Transverse colon (tissue), 4 donors: ENCODE data around the gene MDFI.

Experiments used
- POLR2A ChIP-seq: fragments of 450-650 bp; IDR thresholded peaks from one replicate; pipeline ENCODE4 v1.6.1; 2016; ENCODE audit warnings: antibody characterized with exemption, mild to moderate bottlenecking, moderate library complexity
- POLR2AphosphoS5 ChIP-seq, 3 donors: sonication (generic); formaldehyde crosslinking; IDR thresholded peaks; one replicate each; pipeline ENCODE4 v1.6.1; 2016; ENCODE audit warnings: antibody characterized with exemption in 3 of 3
- TF ChIP-seq, protein P1 (sequence below), 5 experiments: fragments of 200-600 bp in 3 of 5; fragments of 450-650 bp in 2 of 5; sonication (generic) in 3 of 5; IDR thresholded peaks; 1 replicate in 2 of 5; 2 replicates in 3 of 5; pipeline ENCODE4 v1.5.1; 2016 to 2017; ENCODE audit warnings: antibody characterized with exemption in 5 of 5, inconsistent platforms in 3 of 5, mild to moderate bottlenecking in 2 of 5, moderate library complexity in 1 of 5

DNA sequence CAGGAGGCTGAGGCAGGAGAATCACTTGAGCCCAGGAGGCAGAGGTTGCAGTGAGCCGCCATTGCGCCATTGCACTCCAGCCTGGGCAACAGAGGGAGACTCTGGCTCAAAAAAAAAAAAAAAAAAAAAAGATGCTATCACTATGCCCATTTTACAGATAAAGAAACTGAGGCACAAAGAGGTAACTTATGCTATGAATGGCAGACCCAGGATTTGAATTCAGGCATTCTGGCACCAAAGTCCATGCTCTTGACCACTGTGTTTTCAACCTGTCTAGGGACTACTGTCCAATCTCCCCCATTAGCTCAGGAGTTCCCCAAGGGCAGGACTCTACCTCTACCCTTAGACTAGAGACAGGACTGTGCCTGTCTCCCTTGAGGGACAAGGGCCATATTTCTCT is 9.1 kb upstream of the MDFI start:
- TF ChIP-seq, protein P1, sequence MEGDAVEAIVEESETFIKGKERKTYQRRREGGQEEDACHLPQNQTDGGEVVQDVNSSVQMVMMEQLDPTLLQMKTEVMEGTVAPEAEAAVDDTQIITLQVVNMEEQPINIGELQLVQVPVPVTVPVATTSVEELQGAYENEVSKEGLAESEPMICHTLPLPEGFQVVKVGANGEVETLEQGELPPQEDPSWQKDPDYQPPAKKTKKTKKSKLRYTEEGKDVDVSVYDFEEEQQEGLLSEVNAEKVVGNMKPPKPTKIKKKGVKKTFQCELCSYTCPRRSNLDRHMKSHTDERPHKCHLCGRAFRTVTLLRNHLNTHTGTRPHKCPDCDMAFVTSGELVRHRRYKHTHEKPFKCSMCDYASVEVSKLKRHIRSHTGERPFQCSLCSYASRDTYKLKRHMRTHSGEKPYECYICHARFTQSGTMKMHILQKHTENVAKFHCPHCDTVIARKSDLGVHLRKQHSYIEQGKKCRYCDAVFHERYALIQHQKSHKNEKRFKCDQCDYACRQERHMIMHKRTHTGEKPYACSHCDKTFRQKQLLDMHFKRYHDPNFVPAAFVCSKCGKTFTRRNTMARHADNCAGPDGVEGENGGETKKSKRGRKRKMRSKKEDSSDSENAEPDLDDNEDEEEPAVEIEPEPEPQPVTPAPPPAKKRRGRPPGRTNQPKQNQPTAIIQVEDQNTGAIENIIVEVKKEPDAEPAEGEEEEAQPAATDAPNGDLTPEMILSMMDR (IDR thresholded peaks at IDR 0.05) = no peak
- TF ChIP-seq POLR2A (no peak), POLR2AphosphoS5 (IDR thresholded peaks at IDR 0.05) (no peak)
